Esophagus muscularis mucosa (tissue), 4 donors: ENCODE data around the gene NFATC1. TPM values are rescaled to one million over a fixed set of nuclear protein-coding genes. Genes with fewer than 3 reads are reported as not detected.
"Not testable (repeated sequence)": the region's sequence is repeated elsewhere in the genome, so short reads cannot be mapped to it uniquely, and the experiment has no call there.

Experiments
- DNase-seq: peaks from one replicate; pipeline ENCODE4 v3.0.0-alpha.2; 2017; ENCODE audit errors: extremely low spot score
- H3K27ac ChIP-seq, 4 donors: fragments of 200-600 bp; sonication (generic); replicated peaks in 1 of 4; 1 replicate in 3 of 4; 2 replicates in 1 of 4; pipeline ENCODE4 v1.5.1; 2016 to 2019; ENCODE audit warnings: mild to moderate bottlenecking in 1 of 4
- H3K27me3 ChIP-seq, 4 donors: fragments of 200-600 bp; sonication (generic); one replicate each; pipeline versions ENCODE4 v1.5.1 to v1.6.0; 2016 to 2019
- H3K36me3 ChIP-seq, 4 donors: fragments of 200-600 bp; sonication (generic); one replicate each; pipeline ENCODE4 v1.5.1; 2016 to 2019
- H3K4me1 ChIP-seq, 4 donors: fragments of 200-600 bp; sonication (generic); one replicate each; pipeline ENCODE4 v1.5.1; 2016 to 2019
- H3K4me3 ChIP-seq, 4 donors: fragments of 200-600 bp; sonication (generic); 1 replicate in 2 of 4; 2 replicates in 2 of 4; pipeline ENCODE4 v1.5.1; 2016 to 2019; ENCODE audit warnings: mild to moderate bottlenecking in 4 of 4, moderate library complexity in 1 of 4
- H3K9me3 ChIP-seq, 4 donors: fragments of 200-600 bp; sonication (generic); 1 replicate in 3 of 4; 2 replicates in 1 of 4; pipeline ENCODE4 v1.5.1; 2016 to 2019
- EP300 ChIP-seq: sonication (generic); formaldehyde crosslinking; IDR thresholded peaks from one replicate; pipeline ENCODE4 v1.6.1; 2017; ENCODE audit warnings: antibody characterized with exemption
- POLR2A ChIP-seq: fragments of 450-650 bp; IDR thresholded peaks from one replicate; pipeline ENCODE4 v1.6.1; 2017; ENCODE audit warnings: antibody characterized with exemption, moderate library complexity, mild to moderate bottlenecking, low read depth
- POLR2AphosphoS5 ChIP-seq, 2 donors: sonication (generic); formaldehyde crosslinking; IDR thresholded peaks; one replicate each; pipeline ENCODE4 v1.6.1; 2017; ENCODE audit warnings: antibody characterized with exemption in 2 of 2
- WGBS: methylation state at CpG from one replicate; pipeline ENCODE4 v1.1.5; 2018; 5-methylcytosine and 5-hydroxymethylcytosine counted together
- intact Hi-C: fragments of 100-400 bp; cut with DNase I; formaldehyde crosslinking; loops from one replicate; pipeline ENCODE4 v1.15.1; 2023
- total RNA-seq, 4 donors: library from RNA; depleted of rRNA; stranded (reverse); fragments of >200 nt; gene quantifications; one replicate each; pipeline versions ENCODE4 v1.1.0 to v1.2.1, GENCODE V29; 2016
- TF ChIP-seq, protein P1 (sequence below), 3 experiments: fragments of 200-600 bp in 2 of 3; fragments of 450-650 bp in 1 of 3; sonication (generic) in 2 of 3; IDR thresholded peaks; one replicate each; pipeline ENCODE4 v1.5.1; 2017 to 2019; ENCODE audit warnings: antibody characterized with exemption in 3 of 3, mild to moderate bottlenecking in 2 of 3, moderate library complexity in 1 of 3

NFATC1 gene
- total RNA-seq, 4 donors from 2014 or later: 15.0 to 22.0 (median 17.8) TPM

DNA sequence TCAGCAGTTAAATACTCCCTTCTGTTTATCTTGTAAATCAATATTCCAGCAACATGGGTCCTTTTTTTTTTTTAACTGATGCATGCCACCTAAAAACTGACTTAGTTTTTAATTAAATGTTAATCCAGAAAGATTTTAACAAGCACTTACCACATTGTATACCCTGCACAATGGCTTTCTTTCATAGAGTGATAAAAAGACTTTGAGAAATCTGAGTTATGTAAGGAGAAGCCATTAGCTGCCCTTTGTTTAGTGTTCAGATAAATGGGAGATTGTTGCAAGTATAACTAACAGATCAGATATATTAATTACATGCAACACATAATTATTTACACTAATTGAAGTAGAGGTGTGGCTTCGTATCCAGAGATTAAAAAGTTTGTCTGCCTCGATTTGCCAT, 22.7 kb upstream of the NFATC1 start:
- H3K4me3 ChIP-seq: no peak overlapping the region
- no peaks in the 10 kb centered on the region for H3K9me3 ChIP-seq
- H3K27ac ChIP-seq: no peak overlapping the region
- TF ChIP-seq EP300: no peak
- TF ChIP-seq, protein P1, sequence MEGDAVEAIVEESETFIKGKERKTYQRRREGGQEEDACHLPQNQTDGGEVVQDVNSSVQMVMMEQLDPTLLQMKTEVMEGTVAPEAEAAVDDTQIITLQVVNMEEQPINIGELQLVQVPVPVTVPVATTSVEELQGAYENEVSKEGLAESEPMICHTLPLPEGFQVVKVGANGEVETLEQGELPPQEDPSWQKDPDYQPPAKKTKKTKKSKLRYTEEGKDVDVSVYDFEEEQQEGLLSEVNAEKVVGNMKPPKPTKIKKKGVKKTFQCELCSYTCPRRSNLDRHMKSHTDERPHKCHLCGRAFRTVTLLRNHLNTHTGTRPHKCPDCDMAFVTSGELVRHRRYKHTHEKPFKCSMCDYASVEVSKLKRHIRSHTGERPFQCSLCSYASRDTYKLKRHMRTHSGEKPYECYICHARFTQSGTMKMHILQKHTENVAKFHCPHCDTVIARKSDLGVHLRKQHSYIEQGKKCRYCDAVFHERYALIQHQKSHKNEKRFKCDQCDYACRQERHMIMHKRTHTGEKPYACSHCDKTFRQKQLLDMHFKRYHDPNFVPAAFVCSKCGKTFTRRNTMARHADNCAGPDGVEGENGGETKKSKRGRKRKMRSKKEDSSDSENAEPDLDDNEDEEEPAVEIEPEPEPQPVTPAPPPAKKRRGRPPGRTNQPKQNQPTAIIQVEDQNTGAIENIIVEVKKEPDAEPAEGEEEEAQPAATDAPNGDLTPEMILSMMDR (IDR thresholded peaks at IDR 0.05): no peak
- TF ChIP-seq POLR2AphosphoS5 (IDR thresholded peaks at IDR 0.05): no peak
- WGBS: 85% methylated on average over 2 of the region's 2 CpGs
- no peaks in the 10 kb centered on the region for H3K4me1 ChIP-seq
- peaks cover 7 to 50% (median 30%) of the 10 kb centered on the region in 4 donors for H3K36me3 ChIP-seq
- intact Hi-C loops: no loop called here
- DNase-seq: no peak
- no peaks in the 10 kb centered on the region for H3K27me3 ChIP-seq

DNA sequence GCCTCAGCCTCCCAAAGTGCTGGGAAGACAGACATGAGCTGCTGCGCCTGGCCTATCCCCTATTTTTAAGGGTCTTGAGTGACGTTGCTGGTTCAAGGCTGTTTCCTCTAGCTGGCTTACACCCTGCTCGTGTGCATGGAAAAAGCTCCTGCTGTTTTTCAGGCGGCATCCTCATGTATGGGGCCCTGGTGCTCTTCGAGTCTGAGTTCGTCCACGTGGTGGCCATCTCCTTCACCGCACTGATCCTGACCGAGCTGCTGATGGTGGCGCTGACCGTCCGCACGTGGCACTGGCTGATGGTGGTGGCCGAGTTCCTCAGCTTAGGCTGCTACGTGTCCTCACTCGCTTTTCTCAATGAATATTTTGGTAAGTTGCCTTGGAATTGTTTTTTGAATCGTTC, 22.0 kb upstream of the NFATC1 start:
- H3K27ac ChIP-seq: no peak overlapping the region
- no peak overlapping the region for H3K4me3 ChIP-seq
- no peaks in the 10 kb centered on the region for H3K9me3 ChIP-seq
- H3K4me1 ChIP-seq: peaks cover 0 to 2% (median under 1%) of the 10 kb centered on the region in 4 donors
- peaks cover 7 to 51% (median 32%) of the 10 kb centered on the region in 4 donors for H3K36me3 ChIP-seq
- WGBS: 96% methylated on average over 17 of the region's 17 CpGs
- no peak for TF ChIP-seq POLR2AphosphoS5 (IDR thresholded peaks at IDR 0.05)
- TF ChIP-seq, protein P1 (IDR thresholded peaks at IDR 0.05): no peak
- no peak for TF ChIP-seq EP300
- TF ChIP-seq POLR2A: no peak
- no peak for DNase-seq
- H3K27me3 ChIP-seq: no peaks in the 10 kb centered on the region
- intact Hi-C loops: no loop called here

- Histone ChIP-seq H3K36me3 (peaks cover 7 to 49% (median 32%) of the 10 kb centered on the region in 4 donors), H3K9me3 (no peaks in the 10 kb centered on the region), H3K4me3 (no peak overlapping the region), H3K27me3 (no peaks in the 10 kb centered on the region), H3K27ac (no peak overlapping the region), H3K4me1 (peaks cover 4 to 10% (median 8%) of the 10 kb centered on the region in 4 donors)
- 86% methylated on average over 24 of the region's 32 CpGs for WGBS
- no peak for DNase-seq
- intact Hi-C loops: no loop called here
- TF ChIP-seq EP300: no peak
- TF ChIP-seq POLR2A: no peak
- no peak for TF ChIP-seq POLR2AphosphoS5 (IDR thresholded peaks at IDR 0.05)
- TF ChIP-seq, protein P1 (IDR thresholded peaks at IDR 0.05): no peak
Measured at GRCh38 chr18:79374408-79375171, 21.1 kb upstream of the NFATC1 start.

DNA sequence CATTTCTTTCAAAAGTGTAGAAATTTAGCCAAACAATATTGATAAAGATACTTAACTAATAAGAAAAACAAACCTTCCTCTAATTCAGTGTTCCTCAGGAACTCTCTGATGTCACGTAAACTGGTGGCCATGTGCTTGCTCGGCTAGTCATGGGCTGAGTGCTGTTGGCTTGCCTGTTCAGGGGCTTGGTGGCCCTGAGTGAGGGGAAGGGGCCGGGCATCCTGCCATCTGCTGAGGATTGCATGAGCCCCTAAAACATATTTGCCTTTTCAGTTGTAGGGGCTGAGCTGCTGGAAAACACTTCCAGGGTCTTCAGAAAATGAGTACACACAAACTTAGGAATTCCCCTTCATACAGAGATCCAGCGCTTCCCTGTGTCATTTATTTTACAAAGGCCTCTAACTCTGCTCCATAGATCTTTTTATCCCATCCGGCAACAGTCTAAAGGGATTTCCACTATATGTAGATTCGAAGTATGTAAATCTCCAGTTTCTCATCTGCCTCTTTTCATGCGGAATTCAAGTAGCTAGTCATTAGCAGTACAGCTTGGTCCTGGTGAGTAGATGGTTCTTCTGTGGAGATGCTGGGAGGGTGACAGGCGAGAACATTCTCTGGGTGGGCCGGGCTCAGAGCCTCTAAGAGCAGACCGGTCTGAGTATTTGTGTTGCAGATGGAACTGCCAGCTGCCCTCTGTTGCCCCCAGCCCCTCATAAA, 20.1 kb upstream of the NFATC1 start:
- intact Hi-C loops: no loop called here
- TF ChIP-seq, protein P1 (IDR thresholded peaks at IDR 0.05): no peak
- no peak for TF ChIP-seq POLR2AphosphoS5 (IDR thresholded peaks at IDR 0.05)
- no peak for TF ChIP-seq EP300
- no peak for DNase-seq

GRCh38 chr18:79376661-79377060, 19.1 kb upstream of the NFATC1 start:
- WGBS: 80% methylated on average over 12 of the region's 12 CpGs
- intact Hi-C loops, H3K27me3 ChIP-seq, H3K27ac ChIP-seq, H3K4me3 ChIP-seq, DNase-seq, H3K9me3 ChIP-seq: not testable (repeated sequence)
- peaks cover 7 to 53% (median 30%) of the 10 kb centered on the region in 4 donors for H3K36me3 ChIP-seq
- H3K4me1 ChIP-seq: peaks cover 4 to 14% (median 9%) of the 10 kb centered on the region in 4 donors

More for the DNA sequence above, 20.1 kb upstream of the NFATC1 start:
- Histone ChIP-seq H3K36me3 (peaks cover 7 to 55% (median 32%) of the 10 kb centered on the region in 4 donors), H3K27ac (no peak overlapping the region), H3K27me3 (no peaks in the 10 kb centered on the region), H3K9me3 (no peaks in the 10 kb centered on the region), H3K4me1 (peaks cover 4 to 10% (median 8%) of the 10 kb centered on the region in 4 donors), H3K4me3 (no peak overlapping the region)
- WGBS: 88% methylated on average over 10 of the region's 10 CpGs
